MM.1S (cell line): ENCODE measurements around the gene SMC1B.

Experiments used
- EZH2 ChIP-seq: fragments of 300-600 bp; sonication (generic); optimal IDR thresholded peaks from 2 replicates; pipeline ENCODE3; 2017; ENCODE audit warnings: low read depth, mild to moderate bottlenecking, antibody characterized with exemption, low read length, mixed read lengths
- EZH2phosphoT487 ChIP-seq: fragments of 300-600 bp; sonication (generic); IDR thresholded peaks from 2 replicates; pipeline ENCODE4 v1.6.1; 2018; ENCODE audit warnings: antibody characterized with exemption, low read length
- TF ChIP-seq, protein P1 (sequence below): fragments of 300-600 bp; sonication (generic); IDR thresholded peaks from 2 replicates; pipeline ENCODE4 v1.5.1; 2016; ENCODE audit warnings: antibody characterized with exemption, low read length, mixed read lengths

DNA sequence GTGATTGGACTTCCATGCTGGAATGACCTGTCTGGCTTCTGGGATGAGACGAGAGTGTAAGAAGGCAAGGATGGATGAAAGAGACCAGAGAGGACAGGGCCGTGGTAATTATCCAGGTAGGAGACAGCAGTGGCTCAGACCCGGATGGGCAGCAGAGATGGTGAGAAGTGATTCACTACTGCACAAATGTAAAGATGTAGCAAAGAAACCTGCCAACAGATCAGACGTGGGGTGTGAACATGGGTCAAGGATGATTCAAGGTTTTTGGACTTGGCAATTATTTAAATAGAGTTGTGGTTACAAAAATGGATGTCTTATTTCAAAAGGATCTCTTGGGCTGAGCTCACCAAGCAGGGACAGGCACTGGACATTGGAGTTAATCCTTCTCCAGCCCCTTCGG, 32.8 kb upstream of the SMC1B start:
- TF ChIP-seq, protein P1, sequence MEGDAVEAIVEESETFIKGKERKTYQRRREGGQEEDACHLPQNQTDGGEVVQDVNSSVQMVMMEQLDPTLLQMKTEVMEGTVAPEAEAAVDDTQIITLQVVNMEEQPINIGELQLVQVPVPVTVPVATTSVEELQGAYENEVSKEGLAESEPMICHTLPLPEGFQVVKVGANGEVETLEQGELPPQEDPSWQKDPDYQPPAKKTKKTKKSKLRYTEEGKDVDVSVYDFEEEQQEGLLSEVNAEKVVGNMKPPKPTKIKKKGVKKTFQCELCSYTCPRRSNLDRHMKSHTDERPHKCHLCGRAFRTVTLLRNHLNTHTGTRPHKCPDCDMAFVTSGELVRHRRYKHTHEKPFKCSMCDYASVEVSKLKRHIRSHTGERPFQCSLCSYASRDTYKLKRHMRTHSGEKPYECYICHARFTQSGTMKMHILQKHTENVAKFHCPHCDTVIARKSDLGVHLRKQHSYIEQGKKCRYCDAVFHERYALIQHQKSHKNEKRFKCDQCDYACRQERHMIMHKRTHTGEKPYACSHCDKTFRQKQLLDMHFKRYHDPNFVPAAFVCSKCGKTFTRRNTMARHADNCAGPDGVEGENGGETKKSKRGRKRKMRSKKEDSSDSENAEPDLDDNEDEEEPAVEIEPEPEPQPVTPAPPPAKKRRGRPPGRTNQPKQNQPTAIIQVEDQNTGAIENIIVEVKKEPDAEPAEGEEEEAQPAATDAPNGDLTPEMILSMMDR = no peak
- TF ChIP-seq EZH2 = no peak
- TF ChIP-seq EZH2phosphoT487 = no peak
